Ovary (tissue), 9 donors: ENCODE data around the gene TMEM132D. TPM values are rescaled to one million over a fixed set of nuclear protein-coding genes. Genes with fewer than 3 reads are reported as not detected.

Experiments used
- DNase-seq, 5 donors: peaks; one replicate each; pipeline ENCODE4 v3.0.0-alpha.2; 2019 to 2020
- H3K27ac ChIP-seq, 2 donors: fragments of 200-600 bp; one replicate each; pipeline versions ENCODE4 v1.5.1 to v1.8.0; 2019 to 2022
- H3K27me3 ChIP-seq: fragments of 200-600 bp; one replicate; pipeline ENCODE4 v1.8.0; 2022
- H3K36me3 ChIP-seq: fragments of 200-600 bp; sonication (generic); one replicate; pipeline ENCODE4 v1.5.1; 2019
- H3K4me1 ChIP-seq: one replicate; pipeline ENCODE4 v1.8.1; 2013; ENCODE audit warnings: mild to moderate bottlenecking, moderate library complexity; ENCODE audit not compliant: insufficient read depth
- H3K4me3 ChIP-seq: fragments of 200-600 bp; sonication (generic); one replicate; pipeline ENCODE4 v1.5.1; 2017
- H3K9me3 ChIP-seq, 2 donors: fragments of 200-600 bp in 1 of 2; sonication (generic) in 1 of 2; one replicate each; pipeline versions ENCODE4 v1.5.1 to v1.8.1; 2013 to 2019; ENCODE audit warnings: mild to moderate bottlenecking in 1 of 2, moderate library complexity in 1 of 2
- EP300 ChIP-seq: sonication (generic); formaldehyde crosslinking; IDR thresholded peaks from one replicate; pipeline ENCODE4 v1.6.1; 2017; ENCODE audit warnings: antibody characterized with exemption
- POLR2A ChIP-seq: fragments of 450-650 bp; IDR thresholded peaks from one replicate; pipeline ENCODE4 v1.6.1; 2017; ENCODE audit warnings: antibody characterized with exemption, mild to moderate bottlenecking, moderate library complexity
- WGBS, 3 donors: extraction: QIAGEN DNeasy Blood & Tissue Kit in 1 of 3; methylation state at CpG; one replicate each; pipeline versions ENCODE4 v1.1.5 to v1.1.7; 2013 to 2017; 5-methylcytosine and 5-hydroxymethylcytosine counted together
- intact Hi-C, 4 donors: fragments of 100-400 bp; cut with DNase I; formaldehyde crosslinking; loops; one replicate each; pipeline versions ENCODE4 v1.11.0 to v1.15.1; 2022 to 2023
- polyA plus RNA-seq, 2 donors: library from polyadenylated mRNA; stranded (reverse); fragments of 200-250 nt in 1 of 2; fragments of 350-450 nt in 1 of 2; fragmentation: Illumina TruSeq in 1 of 2; extraction: RNeasy Lipid Tissue Mini Kit (QIAGEN cat#74804) in 1 of 2; gene quantifications; one replicate each; pipeline ENCODE4 v1.2.3, GENCODE V29; 2013 to 2014
- total RNA-seq, 7 donors: library from RNA; depleted of rRNA in 2 of 7; stranded (reverse); fragments of >200 nt in 2 of 7; fragmentation: NEBNext Ultra II Directional in 3 of 7; extraction: Animal tissue kit (Norgen Biotek cat#: 25700) in 3 of 7; gene quantifications; one replicate each; pipeline versions ENCODE4 v1.1.0 to v1.2.4, GENCODE V29; 2016 to 2023
- TF ChIP-seq, protein P1 (sequence below), 3 donors: fragments of 450-650 bp in 2 of 3; fragments of 200-600 bp in 1 of 3; IDR thresholded peaks; one replicate each; pipeline versions ENCODE4 v1.5.1 to v1.8.0; 2016 to 2022; ENCODE audit warnings: antibody characterized with exemption in 3 of 3, mild to moderate bottlenecking in 1 of 3
- donor health status: DM: no; HTN: no; CAD: no; lungs with moderate emphysema.
- donor health status: DM: no; HTN: no; CAD: no.
- donor health status: Bipolar disorder and iron deficiency.
- donor health status: DM: yes; HTN: yes; CAD: no.
- donor health status: DM: no; HTN: no; CAD: no.
- donor health status: DM: yes; HTN: yes; CAD: no.

The TMEM132D gene
- total and polyA plus RNA-seq, 9 donors, result 0.04 TPM; not detected in 8

DNA sequence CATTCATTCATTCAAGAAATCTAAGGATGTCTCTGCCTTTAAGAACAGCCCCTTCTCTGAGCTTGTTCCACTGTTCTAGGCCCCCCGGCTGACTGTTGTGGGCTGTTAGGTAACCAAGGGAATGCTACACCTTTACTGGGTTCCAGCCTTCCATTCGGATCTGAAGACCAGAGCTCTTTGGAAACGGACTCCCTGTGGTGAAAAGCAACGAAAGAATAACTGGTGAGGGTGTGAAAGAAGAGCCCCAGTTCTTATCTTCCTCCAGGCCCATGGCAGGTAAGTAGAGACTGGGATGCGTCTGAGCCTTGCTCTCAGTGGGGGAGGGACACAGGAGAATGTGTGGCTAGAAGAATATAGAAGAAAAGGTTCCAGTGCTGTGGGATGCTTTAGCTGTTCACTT is 207.4 kb downstream of the TMEM132D start:
- intact Hi-C loops, result no loop called here
- Histone ChIP-seq H3K27me3 (no peaks in the 10 kb centered on the region), H3K27ac (no peak overlapping the region), H3K9me3 (no peaks in the 10 kb centered on the region), H3K36me3 (no peaks in the 10 kb centered on the region), H3K4me3 (no peak overlapping the region), H3K4me1 (no peaks in the 10 kb centered on the region)
- TF ChIP-seq EP300 (no peak), POLR2A (no peak)
- TF ChIP-seq, protein P1, sequence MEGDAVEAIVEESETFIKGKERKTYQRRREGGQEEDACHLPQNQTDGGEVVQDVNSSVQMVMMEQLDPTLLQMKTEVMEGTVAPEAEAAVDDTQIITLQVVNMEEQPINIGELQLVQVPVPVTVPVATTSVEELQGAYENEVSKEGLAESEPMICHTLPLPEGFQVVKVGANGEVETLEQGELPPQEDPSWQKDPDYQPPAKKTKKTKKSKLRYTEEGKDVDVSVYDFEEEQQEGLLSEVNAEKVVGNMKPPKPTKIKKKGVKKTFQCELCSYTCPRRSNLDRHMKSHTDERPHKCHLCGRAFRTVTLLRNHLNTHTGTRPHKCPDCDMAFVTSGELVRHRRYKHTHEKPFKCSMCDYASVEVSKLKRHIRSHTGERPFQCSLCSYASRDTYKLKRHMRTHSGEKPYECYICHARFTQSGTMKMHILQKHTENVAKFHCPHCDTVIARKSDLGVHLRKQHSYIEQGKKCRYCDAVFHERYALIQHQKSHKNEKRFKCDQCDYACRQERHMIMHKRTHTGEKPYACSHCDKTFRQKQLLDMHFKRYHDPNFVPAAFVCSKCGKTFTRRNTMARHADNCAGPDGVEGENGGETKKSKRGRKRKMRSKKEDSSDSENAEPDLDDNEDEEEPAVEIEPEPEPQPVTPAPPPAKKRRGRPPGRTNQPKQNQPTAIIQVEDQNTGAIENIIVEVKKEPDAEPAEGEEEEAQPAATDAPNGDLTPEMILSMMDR (IDR thresholded peaks at IDR 0.05), result no peak
- WGBS, 3 donors, result 23 to 36% (median 29%) methylated on average over 5 of the region's 5 CpGs
- DNase-seq, result no peak

DNA sequence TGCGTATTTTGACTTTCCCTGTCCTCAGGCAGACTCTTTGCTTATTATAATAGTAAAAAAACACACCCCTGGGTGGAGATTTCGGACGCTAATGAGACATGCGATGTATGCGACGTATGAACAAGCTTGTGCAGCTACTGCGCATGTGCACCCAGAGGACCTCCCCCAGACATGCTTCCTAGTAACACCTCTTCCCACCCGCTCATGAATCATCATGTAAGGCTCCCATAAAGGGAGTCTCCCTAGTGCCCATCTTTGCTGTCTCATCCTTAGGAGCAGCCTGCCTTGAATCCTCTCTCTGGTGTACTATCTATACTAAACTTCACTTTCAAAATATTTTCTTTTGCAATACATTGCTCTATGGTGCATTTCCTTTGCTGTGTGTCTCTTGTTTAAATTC is 210.1 kb downstream of the TMEM132D start:
- Histone ChIP-seq H3K9me3 (no peaks in the 10 kb centered on the region), H3K27ac (no peak overlapping the region), H3K4me3 (no peak overlapping the region), H3K36me3 (no peaks in the 10 kb centered on the region), H3K4me1 (no peaks in the 10 kb centered on the region), H3K27me3 (no peaks in the 10 kb centered on the region)
- intact Hi-C loops, result no loop called here
- 88 to 91% (median 90%) methylated on average over 8 of the region's 8 CpGs for WGBS, 3 donors
- TF ChIP-seq, protein P1 (IDR thresholded peaks at IDR 0.05), result no peak
- no peak for TF ChIP-seq EP300
- TF ChIP-seq POLR2A, result no peak
- no peak for DNase-seq

- no peaks in the 10 kb centered on the region for H3K4me1 ChIP-seq
- no peak overlapping the region for H3K27ac ChIP-seq
- intact Hi-C loops, result no loop called here
- no peaks in the 10 kb centered on the region for H3K36me3 ChIP-seq
- no peaks in the 10 kb centered on the region for H3K9me3 ChIP-seq
- TF ChIP-seq EP300 (no peak), POLR2A (no peak)
- TF ChIP-seq, protein P1 (IDR thresholded peaks at IDR 0.05), result no peak
- H3K27me3 ChIP-seq, result no peaks in the 10 kb centered on the region
- no peak for DNase-seq
- H3K4me3 ChIP-seq, result no peak overlapping the region
Observed at GRCh38 chr12:129687731-129688130, 216.1 kb downstream of the TMEM132D start.

DNA sequence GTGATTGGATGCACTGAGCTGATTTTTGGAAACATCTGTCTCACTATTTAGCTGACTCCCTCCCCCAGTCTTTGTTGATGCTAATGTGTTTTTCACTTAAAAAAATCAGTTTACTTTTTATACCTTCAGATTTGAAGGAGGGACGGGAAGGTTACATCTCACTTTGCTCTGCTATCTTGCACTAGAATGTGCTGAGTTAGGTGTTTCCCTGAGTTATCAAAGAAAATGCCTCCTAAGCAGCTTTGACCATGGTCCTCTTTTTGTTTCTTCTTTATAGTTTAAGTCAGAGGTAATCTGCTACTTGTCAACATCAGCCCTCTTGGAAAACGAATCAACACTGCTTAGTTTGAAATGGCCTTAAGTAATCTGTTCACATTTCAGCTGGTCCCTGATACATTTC is 222.0 kb downstream of the TMEM132D start:
- no peak overlapping the region for H3K4me3 ChIP-seq
- intact Hi-C loops, result no loop called here
- no peak for DNase-seq
- TF ChIP-seq EP300, result no peak
- TF ChIP-seq, protein P1 (IDR thresholded peaks at IDR 0.05), result no peak
- no peak for TF ChIP-seq POLR2A
- 25 to 67% (median 40%) methylated on average over 2 of the region's 2 CpGs for WGBS, 3 donors
- no peaks in the 10 kb centered on the region for H3K36me3 ChIP-seq
- no peaks in the 10 kb centered on the region for H3K27me3 ChIP-seq
- no peaks in the 10 kb centered on the region for H3K9me3 ChIP-seq
- no peaks in the 10 kb centered on the region for H3K4me1 ChIP-seq
- H3K27ac ChIP-seq, result no peak overlapping the region

DNA sequence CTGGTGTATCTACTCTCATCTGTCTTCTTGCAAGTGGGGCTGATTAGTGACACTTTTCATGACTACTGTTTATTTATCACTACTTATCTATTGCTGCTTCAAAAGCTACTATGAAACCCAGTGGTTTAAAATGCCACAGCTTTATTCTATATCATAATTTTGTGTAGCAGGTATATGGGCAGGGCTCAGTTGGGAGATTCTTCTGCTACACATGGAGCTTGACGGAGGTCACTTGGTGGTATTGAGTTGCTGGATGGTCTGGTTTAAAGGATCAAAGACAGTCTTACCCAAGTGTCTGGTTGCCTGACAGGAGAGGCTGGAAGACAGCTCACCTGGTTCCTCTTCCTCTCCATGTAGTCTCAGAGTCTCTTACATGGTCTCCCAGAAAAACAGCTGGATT is 222.7 kb downstream of the TMEM132D start:
- Histone ChIP-seq H3K36me3 (no peaks in the 10 kb centered on the region), H3K9me3 (no peaks in the 10 kb centered on the region), H3K27ac (no peak overlapping the region), H3K4me3 (no peak overlapping the region), H3K4me1 (no peaks in the 10 kb centered on the region), H3K27me3 (no peaks in the 10 kb centered on the region)
- intact Hi-C loops, result no loop called here
- TF ChIP-seq, protein P1 (IDR thresholded peaks at IDR 0.05), result no peak
- TF ChIP-seq POLR2A, result no peak
- no peak for TF ChIP-seq EP300
- WGBS, 3 donors, result 81 to 87% (median 83%) methylated on average over 1 of the region's 1 CpG
- no peak for DNase-seq
